HG02884 (cell line): Measurements from ENCODE around the gene CCNT1.
"Not testable (repeated sequence)": the region's sequence is repeated elsewhere in the genome, so short reads cannot be mapped to it uniquely, and the experiment has no call there.

Experiments
- ATAC-seq: cut with Tn5 transposase; IDR thresholded peaks from one replicate; pipeline ENCODE4 v1.9.1; 2021; ENCODE audit warnings: mild to moderate bottlenecking, moderate library complexity; ENCODE audit not compliant: unreplicated experiment

CCNT1 gene

DNA sequence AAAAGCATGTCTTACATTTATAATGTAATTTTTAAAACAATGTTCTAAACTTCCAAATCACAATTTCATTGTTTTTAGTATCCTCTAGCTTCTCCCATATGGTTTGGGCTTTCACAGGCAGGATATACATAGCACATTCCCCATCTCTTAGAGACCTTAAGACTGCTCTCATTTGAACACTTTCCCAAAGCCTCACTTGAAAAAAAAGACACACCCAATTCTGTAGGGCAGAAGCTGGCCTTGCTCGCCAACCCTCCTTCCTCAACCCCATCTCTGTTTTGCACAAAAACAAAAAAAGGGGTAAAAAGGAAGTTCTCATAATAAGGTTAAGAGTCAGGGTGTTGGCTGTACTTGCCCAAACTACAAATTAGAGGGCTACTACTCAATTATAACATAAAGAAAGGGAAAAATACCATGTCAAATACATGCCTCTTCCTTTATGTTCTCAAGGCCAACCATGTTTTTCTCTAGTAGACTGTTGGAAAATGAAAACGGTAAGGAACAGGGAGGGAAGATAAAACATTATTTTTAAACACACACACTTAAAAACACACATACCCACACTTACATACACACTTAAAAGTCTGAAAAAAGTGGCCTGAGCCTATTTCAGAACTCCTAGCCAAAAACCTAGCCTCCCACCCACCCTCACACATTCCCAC is 24.6 kb downstream of the CCNT1 start:
- ATAC-seq, result no peak

DNA sequence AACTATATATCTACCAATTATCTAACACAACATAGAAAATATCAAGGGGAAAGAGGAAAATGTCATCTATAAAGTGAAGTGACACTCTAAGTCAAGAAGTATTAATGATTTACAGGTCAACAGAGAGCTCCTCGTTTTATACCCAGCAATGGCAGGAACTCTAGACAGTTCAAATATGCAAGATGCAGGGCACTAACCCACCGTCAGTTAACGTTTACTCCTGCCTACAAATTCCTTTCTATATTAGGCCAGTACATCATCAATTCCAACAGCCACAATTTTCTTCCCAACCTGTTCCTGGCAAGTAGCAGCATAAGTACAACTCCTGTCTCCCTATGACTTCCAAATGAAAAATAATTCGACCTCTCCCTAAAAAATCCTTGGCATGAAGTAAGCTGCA is 25.5 kb downstream of the CCNT1 start:
- no peak for ATAC-seq

DNA sequence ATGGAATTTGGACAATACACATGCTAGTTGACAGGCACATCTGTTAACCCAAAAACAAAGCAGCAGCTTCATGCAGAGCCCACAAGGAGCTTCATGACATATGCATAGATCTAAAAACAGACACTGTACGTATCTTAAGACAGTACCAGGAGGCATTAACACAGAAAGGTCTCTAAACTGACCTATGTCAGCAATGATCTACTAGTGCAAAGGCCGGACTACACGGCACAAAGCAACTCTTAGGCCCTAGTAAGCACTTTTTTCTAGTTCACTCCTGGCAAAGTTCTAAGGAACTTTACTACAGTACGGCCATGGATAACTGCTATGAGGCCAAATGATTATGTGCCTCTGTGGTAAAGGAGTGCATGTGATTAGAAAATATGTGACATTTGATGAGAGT is 26.1 kb downstream of the CCNT1 start:
- ATAC-seq, result no peak

DNA sequence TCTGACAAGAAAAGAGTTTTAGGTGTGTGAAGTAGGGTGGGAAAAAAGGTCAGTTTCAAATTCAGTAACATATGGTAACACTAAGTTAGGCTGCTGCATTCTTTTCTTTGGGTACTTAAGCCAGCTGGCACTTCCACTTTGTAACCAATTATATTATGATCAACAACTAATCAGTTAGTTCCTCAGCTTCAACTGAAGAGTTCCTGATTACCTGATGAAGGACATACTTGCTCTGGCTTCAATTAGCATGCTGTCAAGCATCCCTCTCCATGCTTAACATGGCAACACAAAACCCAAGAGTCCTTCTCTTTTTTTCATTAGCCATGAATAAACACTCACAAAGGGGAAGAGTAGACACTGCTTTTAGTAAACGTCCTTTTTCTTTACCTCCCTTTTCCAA is 27.7 kb downstream of the CCNT1 start:
- ATAC-seq, result no peak

DNA sequence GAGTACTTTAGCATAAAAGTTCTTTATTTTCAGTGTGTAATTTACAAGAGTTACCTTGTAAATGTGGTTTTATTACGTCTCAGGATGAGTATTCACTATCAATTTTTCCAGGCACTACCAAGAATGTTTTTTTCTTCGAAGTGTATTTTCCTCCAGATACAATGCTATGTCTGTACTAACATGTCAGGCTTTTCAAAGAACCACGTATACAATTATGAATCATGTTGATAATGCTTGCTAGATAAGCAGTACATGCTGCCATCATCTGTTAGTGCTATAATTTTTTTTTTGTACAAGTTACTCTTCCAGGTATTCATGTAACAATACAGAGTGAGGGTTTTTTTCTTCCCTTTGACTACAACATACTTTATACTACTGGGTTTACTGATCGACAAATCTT is 28.9 kb downstream of the CCNT1 start:
- no peak for ATAC-seq

DNA sequence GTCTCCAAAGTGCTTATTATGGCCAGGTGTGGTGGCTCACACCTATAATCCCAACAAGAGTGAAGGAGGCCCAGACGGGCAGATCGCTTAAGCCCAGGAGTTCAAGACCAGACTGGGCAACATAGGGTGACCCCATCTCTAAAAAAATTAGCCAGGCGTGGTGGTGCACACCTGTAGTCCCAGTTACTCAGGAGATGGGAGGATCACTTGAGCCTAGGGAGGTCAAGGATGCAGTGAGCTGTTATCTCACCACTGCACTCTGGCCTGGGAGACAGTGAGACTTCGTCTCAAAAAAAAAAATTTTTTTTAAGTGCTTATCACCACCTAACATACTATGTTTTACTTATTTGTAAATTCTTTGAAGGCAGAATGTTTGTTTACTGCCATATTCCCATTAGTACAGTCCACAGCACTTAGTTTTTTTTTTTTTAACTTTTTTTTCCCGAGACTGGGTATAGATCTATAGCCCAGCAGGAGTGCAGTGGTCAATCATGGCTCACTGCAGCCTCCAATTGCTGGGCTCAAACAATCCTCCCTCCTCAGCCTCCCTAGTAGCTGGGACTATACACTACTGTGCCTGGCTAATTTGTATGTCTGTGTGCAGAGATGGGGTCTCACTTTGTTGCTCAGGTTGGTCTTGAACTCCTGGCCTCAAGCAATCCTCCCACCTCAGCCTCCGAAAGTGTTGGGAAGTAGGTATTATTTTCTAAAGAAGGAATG is 29.7 kb downstream of the CCNT1 start:
- no peak for ATAC-seq

DNA sequence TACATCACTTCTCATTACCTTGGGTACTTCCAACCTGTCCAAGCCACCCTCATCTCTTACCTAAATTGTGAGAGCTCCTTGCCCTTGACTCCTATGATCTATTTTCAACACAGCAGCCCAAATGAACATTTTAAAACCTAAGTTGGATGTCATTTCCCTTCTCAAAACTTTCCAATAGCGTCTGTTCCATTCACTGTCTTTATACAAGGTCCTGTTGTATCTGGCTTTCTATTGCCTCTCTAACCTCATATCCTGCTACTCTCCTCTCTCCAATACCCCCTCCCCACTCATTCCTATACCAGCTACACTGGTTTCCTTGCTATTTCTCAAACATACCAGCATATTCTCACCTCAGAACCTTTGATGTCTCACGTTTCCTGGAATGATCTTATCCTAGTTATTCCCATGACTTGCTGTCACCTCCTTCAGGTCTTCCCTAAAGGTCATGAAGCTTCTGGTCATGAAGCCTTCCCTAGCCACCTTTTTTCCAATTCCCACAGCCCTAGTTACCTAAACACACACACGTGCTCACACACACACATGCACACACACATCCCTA is 30.4 kb downstream of the CCNT1 start:
- no peak for ATAC-seq

DNA sequence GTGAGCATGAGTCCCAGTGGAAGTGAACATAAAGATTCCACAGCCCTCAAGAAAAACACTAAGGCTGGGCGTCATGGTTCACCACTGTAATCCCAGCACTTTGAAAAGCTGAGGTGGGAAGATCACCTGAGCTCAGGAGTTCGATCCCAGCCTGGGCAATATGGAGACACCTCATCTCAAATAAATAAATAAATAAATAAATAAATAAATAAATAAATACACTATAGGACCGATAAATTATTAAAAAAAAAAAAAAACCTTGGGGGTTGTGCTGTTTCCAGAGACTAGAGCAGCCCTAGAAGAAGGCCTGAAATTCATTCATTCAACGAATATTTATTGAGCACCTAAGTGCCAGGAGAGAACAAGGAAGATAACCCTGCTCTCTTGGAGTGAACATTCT is 33.0 kb downstream of the CCNT1 start:
- no peak for ATAC-seq

DNA sequence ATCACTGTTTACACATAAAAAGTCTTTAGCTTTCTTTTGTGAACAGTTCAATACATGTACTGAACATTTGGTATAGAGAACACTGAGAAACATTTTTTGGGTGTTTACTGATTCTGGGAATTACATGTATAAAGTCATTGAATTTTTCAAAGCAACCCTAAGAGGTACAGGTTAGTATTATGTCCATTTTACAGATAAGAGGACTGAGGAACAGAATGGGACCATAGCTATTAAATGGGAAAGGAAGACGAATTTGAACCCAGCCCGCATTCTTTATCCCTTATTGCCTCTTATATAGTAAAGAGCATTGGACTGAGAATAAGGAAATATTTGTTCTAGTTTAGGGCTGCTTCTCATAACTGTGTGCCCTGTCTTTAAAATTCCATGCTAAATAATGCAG is 33.6 kb downstream of the CCNT1 start:
- ATAC-seq, result no peak

DNA sequence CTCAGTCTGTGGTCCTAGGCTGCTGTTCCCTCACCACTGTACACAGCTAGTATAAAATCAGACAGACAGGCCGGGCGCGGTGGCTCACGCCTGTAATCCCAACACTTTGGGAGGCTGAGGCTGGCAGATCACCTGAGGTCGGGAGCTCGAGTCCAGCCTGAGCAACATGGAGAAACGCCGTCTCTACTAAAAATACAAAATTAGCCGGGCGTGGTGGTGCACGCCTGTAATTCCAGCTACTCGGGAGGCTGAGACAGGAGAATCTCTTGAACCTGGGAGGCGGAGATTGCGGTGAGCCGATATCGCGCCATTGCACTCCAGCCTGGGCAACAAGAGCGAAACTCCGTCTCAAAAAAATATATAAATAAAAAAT is 34.0 kb downstream of the CCNT1 start:
- not testable (repeated sequence) for ATAC-seq

DNA sequence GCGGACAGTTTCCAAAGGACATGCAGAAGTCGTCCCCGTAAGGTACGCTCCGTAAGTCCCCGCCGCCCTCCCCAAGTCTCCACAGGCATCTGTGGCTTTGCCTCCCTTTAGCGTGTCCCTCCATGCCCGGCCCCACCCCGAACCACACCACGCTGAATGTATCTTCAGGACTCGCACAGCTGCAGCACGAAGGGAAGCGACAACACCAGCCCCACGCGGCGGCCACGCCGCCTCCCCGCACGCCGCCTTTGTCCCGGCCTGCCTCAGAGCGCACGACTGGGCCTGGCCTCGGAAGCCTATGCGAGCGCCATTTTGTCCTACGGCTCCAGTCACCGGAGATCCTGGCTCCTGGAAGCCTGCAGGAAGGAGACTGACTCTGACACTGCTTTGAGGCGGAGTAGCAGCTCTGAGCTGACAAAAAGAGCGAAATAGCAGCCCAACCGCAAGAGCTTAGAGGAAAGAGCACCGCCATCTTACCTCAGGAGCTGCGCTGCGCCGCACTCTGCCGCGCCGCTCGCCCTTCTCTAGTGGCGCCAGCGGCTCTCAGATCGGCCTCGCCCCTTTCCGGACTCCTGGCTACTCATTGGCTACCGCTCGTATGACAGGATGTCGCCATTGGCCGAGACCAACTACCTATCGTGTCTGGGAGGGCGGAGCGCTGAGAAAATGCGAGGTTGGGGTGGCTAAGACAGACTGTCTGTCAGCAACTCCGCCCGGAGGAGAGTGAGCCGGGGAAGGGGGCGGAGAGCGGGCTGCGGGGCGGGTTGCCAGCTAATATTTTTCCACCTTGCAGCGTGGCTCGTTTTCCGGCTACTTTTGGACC is 34.6 kb downstream of the CCNT1 start, which contains the start of gene KANSL2:
Gene KANSL2 (minus strand): TSS at position 529 of the 823 bp plus-strand sequence. CDS start 606 bp downstream, outside the sequence.
- ATAC-seq, result peak; percentile 99

DNA sequence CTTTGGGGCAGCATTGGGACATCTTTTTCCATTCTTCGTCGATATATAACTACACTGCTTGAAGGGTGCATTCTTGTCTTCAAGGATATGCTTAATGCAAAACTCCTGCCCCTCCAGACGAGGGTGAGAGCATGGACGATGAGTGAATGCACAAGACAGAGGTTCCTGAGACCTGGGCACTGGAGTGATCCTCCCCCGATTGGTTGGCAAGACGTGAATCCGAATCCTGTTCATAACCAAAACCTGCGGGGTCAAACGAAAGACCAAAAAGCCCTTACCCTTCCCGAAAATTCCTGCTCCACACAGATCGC is 35.2 kb downstream of the CCNT1 start:
- no peak for ATAC-seq

DNA sequence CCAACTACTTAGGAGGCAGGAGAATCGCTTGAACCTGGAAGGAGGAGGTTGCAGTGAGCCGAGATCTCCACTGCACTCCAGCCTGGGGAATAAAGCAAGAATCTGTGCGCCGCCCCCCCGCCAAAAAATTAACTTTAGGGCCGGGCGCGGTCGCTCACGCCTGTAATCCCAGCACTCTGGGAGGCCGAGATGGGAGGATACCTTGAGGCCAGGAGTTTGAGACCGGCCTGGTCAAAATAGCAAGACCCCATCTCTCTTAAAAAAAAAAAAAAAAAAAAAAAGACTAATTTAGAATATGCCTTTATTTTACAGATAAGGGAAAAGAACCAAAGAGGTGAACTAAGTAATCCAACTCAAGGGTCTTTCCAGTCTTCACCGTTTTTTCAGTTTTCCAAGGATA is 35.6 kb downstream of the CCNT1 start:
- no peak for ATAC-seq

DNA sequence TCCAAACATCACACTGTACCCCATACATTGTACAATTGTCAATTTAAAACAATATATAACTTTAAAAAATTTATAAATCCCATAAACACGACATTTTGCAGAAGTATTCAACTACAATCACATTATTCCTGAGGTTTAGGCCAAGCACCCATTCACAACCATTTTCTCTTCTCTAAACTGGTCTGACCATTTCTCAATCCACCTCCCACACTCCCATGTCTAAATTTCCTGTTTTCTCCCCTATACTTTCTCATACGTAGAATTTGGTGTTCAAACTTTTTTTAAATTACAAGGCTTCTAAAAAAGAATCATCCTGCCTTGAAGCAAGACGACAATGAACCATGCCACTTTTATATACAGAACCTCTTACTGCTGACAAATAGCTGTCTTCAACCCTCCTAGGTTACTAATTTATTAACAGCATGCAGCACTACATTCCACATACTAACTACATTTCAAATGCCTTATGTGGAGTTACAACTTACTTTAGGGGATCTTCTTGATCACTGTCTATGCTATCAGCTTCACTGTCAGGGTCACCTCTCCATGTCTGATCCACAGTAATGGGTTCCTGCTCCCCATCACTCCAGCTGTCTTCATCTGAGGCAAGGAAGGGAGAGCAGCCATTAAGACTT is 37.8 kb downstream of the CCNT1 start:
- no peak for ATAC-seq

DNA sequence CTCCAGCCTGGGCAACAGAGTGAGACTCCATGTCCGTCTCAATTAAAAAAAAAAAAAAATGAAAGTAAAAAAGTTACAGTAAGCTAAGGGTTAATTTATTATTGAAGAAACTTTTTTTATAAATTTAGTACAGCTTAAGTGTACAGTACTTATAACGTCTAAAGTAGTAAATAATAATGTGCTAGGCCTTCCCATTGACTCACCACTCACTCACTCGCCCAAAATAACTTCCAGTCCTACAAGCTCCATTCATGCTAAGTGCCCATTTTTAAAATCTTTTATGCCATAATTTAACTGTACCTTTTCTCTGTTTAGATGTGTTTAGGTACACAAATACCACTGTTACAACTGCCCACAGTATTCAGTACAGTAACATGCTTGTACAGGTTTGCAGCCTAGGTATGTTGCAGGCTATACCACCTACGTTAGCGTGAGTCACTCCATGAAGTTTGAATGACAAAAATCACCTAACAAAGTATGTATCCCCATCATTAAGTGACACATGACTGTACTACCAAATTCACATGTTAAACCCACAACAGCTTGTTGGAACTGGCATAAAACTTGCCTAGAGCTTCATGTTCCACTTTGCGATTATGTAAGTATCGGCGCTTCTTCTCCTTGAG is 45.2 kb downstream of the CCNT1 start:
- ATAC-seq, result no peak

DNA sequence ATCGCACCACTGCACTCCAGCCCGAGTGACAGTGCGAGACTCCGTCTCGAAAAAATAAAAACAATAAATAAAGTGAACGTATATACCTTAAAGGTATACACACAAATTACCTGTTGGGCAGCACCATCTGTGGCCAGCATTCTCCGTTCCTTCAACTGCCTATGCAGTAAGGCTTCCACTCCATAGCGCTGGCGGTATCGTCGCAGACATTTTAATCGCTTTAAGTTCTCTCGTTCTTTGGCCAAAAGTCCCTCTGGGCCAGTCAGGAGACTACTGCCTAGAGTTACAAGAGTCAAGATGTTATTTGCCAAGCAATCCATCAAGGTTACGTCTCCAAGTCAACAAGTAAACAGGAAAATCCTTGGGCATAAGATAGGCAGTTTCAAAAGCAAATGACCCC is 47.5 kb downstream of the CCNT1 start:
- no peak for ATAC-seq

DNA sequence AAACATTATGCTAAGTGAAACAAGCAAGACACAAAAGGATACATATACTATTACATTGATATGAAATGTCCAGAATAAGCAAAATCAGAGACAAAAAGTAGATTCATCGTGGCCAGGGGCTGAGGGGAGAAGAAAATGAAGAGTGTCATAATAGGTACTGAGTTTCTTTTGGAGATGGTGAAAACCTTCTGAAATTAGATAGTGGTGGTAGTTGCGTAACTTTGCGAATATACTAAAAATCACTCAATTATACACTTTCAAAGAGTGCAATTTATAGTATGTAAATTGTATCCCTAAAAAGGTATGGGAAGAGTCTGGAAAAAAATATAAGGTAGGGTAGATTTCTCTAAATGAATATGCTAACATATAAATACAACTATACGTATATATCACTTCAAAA is 56.6 kb downstream of the CCNT1 start:
- no peak for ATAC-seq

DNA sequence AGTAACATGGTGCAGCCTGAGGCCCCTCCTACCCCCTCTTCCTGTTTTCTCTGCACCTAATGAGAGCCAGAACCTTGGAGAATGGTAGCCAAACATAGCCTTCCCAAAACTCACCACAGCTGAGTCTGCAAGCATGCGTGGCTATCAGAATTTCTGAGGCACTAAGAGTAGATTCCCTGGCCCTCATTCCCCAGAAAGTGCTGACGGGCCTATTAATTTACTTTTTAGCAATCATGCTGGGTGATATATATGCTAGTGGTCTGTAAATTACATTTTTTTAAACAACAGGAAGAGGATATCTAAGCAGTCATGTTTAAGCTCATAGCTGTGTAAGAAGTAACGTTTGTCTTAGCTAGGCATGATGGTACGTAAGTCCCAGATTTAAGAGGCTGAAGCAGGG is 64.8 kb downstream of the CCNT1 start:
- no peak for ATAC-seq

DNA sequence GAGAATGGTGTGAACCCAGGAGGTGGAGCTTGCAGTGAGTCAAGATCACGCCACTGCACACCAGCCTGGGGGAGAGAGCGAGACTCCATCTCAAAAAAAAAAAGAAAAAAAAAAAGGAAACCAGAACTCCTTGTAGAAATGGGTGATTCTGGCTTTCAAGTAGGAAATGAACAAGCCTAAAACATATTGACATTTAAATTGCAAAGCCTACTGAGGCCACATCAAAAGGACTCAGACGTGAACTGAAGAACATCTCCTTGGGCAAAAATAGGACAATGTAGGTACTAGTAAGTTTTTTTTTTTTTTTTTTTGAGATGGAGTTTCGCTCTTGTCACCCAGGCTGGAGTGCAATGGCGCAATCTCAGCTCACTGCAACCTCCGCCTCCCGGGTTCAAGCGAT is 71.2 kb downstream of the CCNT1 start:
- not testable (repeated sequence) for ATAC-seq

DNA sequence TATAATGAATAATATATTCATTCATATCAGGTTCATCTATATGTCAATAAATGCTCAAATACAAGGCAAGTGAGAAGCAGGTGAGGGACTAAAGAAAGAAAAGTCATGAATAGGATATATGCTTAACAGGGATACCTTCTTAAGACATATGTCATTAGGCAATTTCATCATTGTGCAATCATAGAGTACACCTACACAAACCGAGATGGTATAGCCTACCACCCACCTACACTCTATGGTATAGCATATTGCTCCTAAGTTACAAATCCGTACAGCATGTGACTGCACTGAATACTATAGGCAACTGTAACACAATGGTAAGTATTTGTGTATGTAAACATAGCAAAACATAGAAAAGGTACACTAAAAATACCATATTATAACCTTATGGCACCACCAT is 73.5 kb downstream of the CCNT1 start:
- no peak for ATAC-seq
